H9 (cell line): Measurements from ENCODE around the gene FOXP4. TPM values are rescaled to one million over a fixed set of nuclear protein-coding genes. Genes with fewer than 3 reads are reported as not detected.

Source experiments
- DNase-seq: peaks from one replicate; pipeline ENCODE4 v3.0.0-alpha.2; 2017
- H2AFZ ChIP-seq: one replicate; pipeline ENCODE4 v1.6.1; 2013; ENCODE audit warnings: mild to moderate bottlenecking, low read length, control low read depth, moderate library complexity
- H2AK5ac ChIP-seq: 2 replicates; pipeline ENCODE4 v1.6.1; 2013; ENCODE audit warnings: low read length, control low read depth, mixed read lengths; ENCODE audit not compliant: insufficient read length
- H2BK120ac ChIP-seq: one replicate; pipeline ENCODE4 v1.6.1; 2013; ENCODE audit warnings: low read depth, mild to moderate bottlenecking, low read length, control low read depth, inconsistent platforms; ENCODE audit not compliant: poor library complexity, severe bottlenecking
- H2BK12ac ChIP-seq: 2 replicates; pipeline ENCODE4 v1.6.1; 2013; ENCODE audit warnings: low read length, control low read depth, mixed read lengths, low read depth; ENCODE audit not compliant: insufficient read length
- H2BK15ac ChIP-seq: 2 replicates; pipeline ENCODE4 v1.6.1; 2013; ENCODE audit warnings: low read depth, low read length, control low read depth
- H2BK20ac ChIP-seq: one replicate; pipeline ENCODE4 v1.6.1; 2013; ENCODE audit warnings: low read depth, mild to moderate bottlenecking, low read length, control low read depth, inconsistent platforms; ENCODE audit not compliant: poor library complexity, severe bottlenecking
- H2BK5ac ChIP-seq: 2 replicates; pipeline ENCODE4 v1.6.1; 2013; ENCODE audit warnings: low read length, control low read depth, mixed read lengths; ENCODE audit not compliant: insufficient read length
- H3K14ac ChIP-seq: 2 replicates; pipeline ENCODE4 v1.6.1; 2013; ENCODE audit warnings: low read length, control low read depth; ENCODE audit not compliant: insufficient read depth
- H3K18ac ChIP-seq: 2 replicates; pipeline ENCODE4 v1.6.1; 2013; ENCODE audit warnings: low read depth, mild to moderate bottlenecking, mixed read lengths, low read length, control low read depth; ENCODE audit not compliant: insufficient read length
- H3K23ac ChIP-seq: 2 replicates; pipeline ENCODE4 v1.6.1; 2013; ENCODE audit warnings: low read length, control low read depth, mixed read lengths, low read depth; ENCODE audit not compliant: insufficient read length
- H3K23me2 ChIP-seq: 2 replicates; pipeline ENCODE4 v1.6.1; 2013; ENCODE audit warnings: low read depth, mild to moderate bottlenecking, mixed read lengths, low read length, control low read depth; ENCODE audit not compliant: insufficient read length, poor library complexity, severe bottlenecking
- H3K27ac ChIP-seq: 2 replicates; pipeline ENCODE4 v1.5.1; 2013; ENCODE audit warnings: low read length, control low read depth, mixed read lengths, low read depth; ENCODE audit not compliant: insufficient read length
- H3K27me3 ChIP-seq: 2 replicates; pipeline ENCODE4 v1.6.1; 2013; ENCODE audit warnings: low read length, control low read depth, inconsistent platforms; ENCODE audit not compliant: insufficient read depth
- H3K4ac ChIP-seq: 2 replicates; pipeline ENCODE4 v1.6.1; 2013; ENCODE audit warnings: low read depth, mild to moderate bottlenecking, control low read depth, inconsistent platforms, low read length, moderate library complexity
- H3K4me1 ChIP-seq: 2 replicates; pipeline ENCODE4 v1.6.1; 2013; ENCODE audit warnings: low read length, control low read depth, inconsistent platforms; ENCODE audit not compliant: insufficient read depth
- H3K4me2 ChIP-seq: 2 replicates; pipeline ENCODE4 v1.6.1; 2013; ENCODE audit warnings: low read length, control low read depth, mixed read lengths; ENCODE audit not compliant: insufficient read length, insufficient read depth
- H3K56ac ChIP-seq: 2 replicates; pipeline ENCODE4 v1.6.1; 2013; ENCODE audit warnings: low read depth, mild to moderate bottlenecking, mixed read lengths, low read length, control low read depth; ENCODE audit not compliant: insufficient read length
- H3K79me1 ChIP-seq: 2 replicates; pipeline ENCODE4 v1.6.1; 2013; ENCODE audit warnings: low read depth, mild to moderate bottlenecking, moderate library complexity, low read length, control low read depth, inconsistent platforms; ENCODE audit not compliant: insufficient read depth, poor library complexity, severe bottlenecking
- H3K79me2 ChIP-seq: 2 replicates; pipeline ENCODE4 v1.6.1; 2013; ENCODE audit warnings: low read length, control low read depth, inconsistent platforms; ENCODE audit not compliant: insufficient read depth
- H3K9ac ChIP-seq: 2 replicates; pipeline ENCODE4 v1.6.1; 2013; ENCODE audit warnings: low read length, control low read depth, mixed read lengths; ENCODE audit not compliant: insufficient read length; ENCODE audit errors: extremely low read depth
- H3K9me3 ChIP-seq: one replicate; pipeline ENCODE4 v1.6.1; 2013; ENCODE audit warnings: low read depth, low read length, inconsistent platforms; ENCODE audit not compliant: control insufficient read depth
- H3T11ph ChIP-seq: one replicate; pipeline ENCODE4 v1.6.1; 2013; ENCODE audit warnings: mild to moderate bottlenecking, low read length, control low read depth, inconsistent platforms
- H4K20me1 ChIP-seq: one replicate; pipeline ENCODE4 v1.6.1; 2013; ENCODE audit not compliant: control insufficient read depth, insufficient read length, insufficient read depth
- H4K5ac ChIP-seq: 2 replicates; pipeline ENCODE4 v1.6.1; 2013; ENCODE audit warnings: low read depth, mild to moderate bottlenecking, mixed read lengths, low read length, control low read depth; ENCODE audit not compliant: insufficient read length
- H4K8ac ChIP-seq: replicated peaks from 2 replicates; pipeline ENCODE4 v1.6.1; 2013; ENCODE audit warnings: low read length, control low read depth, mixed read lengths, low read depth; ENCODE audit not compliant: insufficient read length
- H4K91ac ChIP-seq: 2 replicates; pipeline ENCODE4 v1.6.1; 2013; ENCODE audit warnings: low read depth, mild to moderate bottlenecking, moderate library complexity, mixed read lengths, low read length, control low read depth; ENCODE audit not compliant: insufficient read length
- H3K27ac Mint-ChIP-seq, 3 experiments: 2 replicates in 2 of 3; 3 replicates in 1 of 3; pipeline ENCODE4 v1.8.0; 2020 to 2021; ENCODE audit warnings: mixed read lengths in 3 of 3, mild to moderate bottlenecking in 1 of 3, moderate library complexity in 1 of 3
- H3K27me3 Mint-ChIP-seq: 2 replicates; pipeline ENCODE4 v1.8.0; 2021; ENCODE audit warnings: low read depth, mild to moderate bottlenecking, moderate library complexity, mixed read lengths
- H3K36me3 Mint-ChIP-seq, 3 experiments: 2 replicates in 2 of 3; 3 replicates in 1 of 3; pipeline ENCODE4 v1.8.0; 2020 to 2021; ENCODE audit warnings: low read depth in 3 of 3, mixed read lengths in 3 of 3; ENCODE audit not compliant: insufficient read depth in 1 of 3
- H3K4me1 Mint-ChIP-seq, 2 experiments: 2 replicates each; pipeline ENCODE4 v1.8.0; 2020; ENCODE audit warnings: mixed read lengths in 2 of 2
- H3K4me3 Mint-ChIP-seq, 2 experiments: 2 replicates in 1 of 2; 3 replicates in 1 of 2; pipeline ENCODE4 v1.8.0; 2020 to 2021; ENCODE audit warnings: mild to moderate bottlenecking in 2 of 2, mixed read lengths in 2 of 2, moderate library complexity in 1 of 2
- H3K9me3 Mint-ChIP-seq, 2 experiments: 2 replicates in 1 of 2; 3 replicates in 1 of 2; pipeline ENCODE4 v1.8.0; 2020; ENCODE audit warnings: mild to moderate bottlenecking in 2 of 2, mixed read lengths in 2 of 2, moderate library complexity in 1 of 2
- CTCF ChIP-seq: fragments of 200-600 bp; sonication (generic); conservative IDR thresholded peaks from 3 replicates; pipeline ENCODE4 v1.8.0; 2021; ENCODE audit warnings: antibody characterized with exemption, mild to moderate bottlenecking
- WGBS: extraction: QIAGEN DNeasy Blood & Tissue Kit; methylation state at CpG from one replicate; pipeline ENCODE4 v1.1.7; 2013; ENCODE audit warnings: missing lambda C conversion rate, low lambda C conversion rate, mixed read lengths; ENCODE audit not compliant: insufficient read length; ENCODE audit errors: extremely low coverage; 5-methylcytosine and 5-hydroxymethylcytosine counted together
- total RNA-seq: library from RNA; stranded (reverse); gene quantifications from 2 replicates; pipeline ENCODE4 v1.2.1, GENCODE V29; 2021

The FOXP4 gene
- total RNA-seq, 1 experiment from 2014 or later, result 18.2 TPM

- Histone ChIP-seq H3K79me1 (no peaks in the 10 kb centered on the region), H2AK5ac (no peak overlapping the region), H4K20me1 (no peaks in the 10 kb centered on the region), H3K14ac (peak overlapping the region; percentile 58), H3K23ac (no peak overlapping the region), H2BK15ac (no peak overlapping the region), H3K56ac (no peak overlapping the region), H2BK5ac (no peak overlapping the region), H3K23me2 (peaks cover 8% of the 10 kb centered on the region), H4K5ac (no peak overlapping the region), H3T11ph (no peak overlapping the region), H4K91ac (no peak overlapping the region), H4K8ac (no peak overlapping the region), H3K4ac (no peak overlapping the region), H3K27me3 (no peaks in the 10 kb centered on the region; the same call in 1 of the 2 replicates), H3K9me3 (no peaks in the 10 kb centered on the region), H2BK120ac (no peak overlapping the region), H3K79me2 (no peaks in the 10 kb centered on the region; the same call in 1 of the 2 replicates), H3K4me1 (peaks cover 12% of the 10 kb centered on the region), H3K9ac (no peak overlapping the region), H2AFZ (no peak overlapping the region), H3K4me2 (peak overlapping the region; percentile 27), H2BK20ac (no peak overlapping the region), H3K27ac (no peak overlapping the region), H2BK12ac (no peak overlapping the region), H3K18ac (peak overlapping the region; percentile 27)
- no CpG with 5 or more reads among the region's 8 CpGs for WGBS
- Mint-ChIP-seq H3K27ac (peak overlapping the region in 1 of 3 experiments; percentile 72; a peak in 3 of 7 replicates), H3K27me3 (peaks cover 41% of the 10 kb centered on the region), H3K4me3 (peak overlapping the region; percentile 28 to 55; a peak in 3 of 5 replicates), H3K36me3 (peaks cover 9 to 30% (median 29%) of the 10 kb centered on the region in 3 experiments; a peak in 6 of 7 replicates), H3K9me3 (no peaks in the 10 kb centered on the region), H3K4me1 (peaks cover 39 to 49% of the 10 kb centered on the region in 2 experiments)
- no peak for TF ChIP-seq CTCF
- DNase-seq, result no peak
These were observed 17.0 kb downstream of the FOXP4 start for GRCh38 chr6:41563060-41563776.
